ENCODE measurements around the gene CNNM2. TPM values are rescaled to one million over a fixed set of nuclear protein-coding genes. Genes with fewer than 3 reads are reported as not detected.

The CNNM2 gene
- polyA plus RNA-seq, 4 donors: 0.45 to 18.0 (median 2.2) TPM

DNA sequence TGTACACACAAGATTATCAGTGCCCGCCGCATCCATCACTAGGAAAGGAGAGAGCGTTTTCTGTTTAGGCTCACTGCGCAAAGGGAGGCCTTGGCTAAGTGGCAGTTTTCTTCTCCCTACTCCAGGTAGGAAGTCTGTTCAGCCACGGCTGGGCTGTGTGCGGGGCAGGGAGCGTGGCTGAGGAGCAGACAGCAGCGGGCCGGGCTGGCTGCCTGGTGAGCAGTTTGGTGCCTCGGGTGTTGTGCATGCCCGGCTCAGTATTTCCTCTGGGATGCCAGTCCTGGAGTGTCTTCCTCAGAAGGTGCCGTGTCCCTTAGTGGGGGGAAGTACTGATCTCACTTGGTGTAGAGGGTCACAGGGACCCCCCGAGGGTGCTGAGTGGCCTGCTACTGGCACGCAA, 160.6 kb downstream of the CNNM2 start:
- peaks cover 2 to 60% (median 6%) of the 10 kb centered on the region in 3 donors for H3K36me3 ChIP-seq (ENCODE audit: control insufficient read depth in 3 of 3, insufficient read depth in 2 of 3, low read depth in 1 of 3, low read length in 3 of 3)
- no peak overlapping the region for H3K4me3 ChIP-seq (ENCODE audit: low read depth in 1 of 3, low read length in 3 of 3)
- H3K27me3 ChIP-seq (ENCODE audit: control insufficient read depth in 3 of 3, insufficient read depth in 3 of 3, low read length in 3 of 3): no peaks in the 10 kb centered on the region
- 95 to 99% (median 95%) methylated on average over 14 of the region's 14 CpGs for WGBS, 3 donors
- H3K4me1 ChIP-seq (ENCODE audit: control insufficient read depth in 3 of 3, insufficient read depth in 2 of 3, low read depth in 1 of 3, low read length in 2 of 3): no peaks in the 10 kb centered on the region
- DNase-seq (no peak), FAIRE-seq (no peak)
- no peak overlapping the region for H3K27ac ChIP-seq (ENCODE audit: low read depth in 1 of 3, low read length in 2 of 3)
- H3K9me3 ChIP-seq (ENCODE audit: control insufficient read depth in 2 of 2, insufficient read depth in 1 of 2, low read depth in 1 of 2, low read length in 1 of 2): no peaks in the 10 kb centered on the region

DNA sequence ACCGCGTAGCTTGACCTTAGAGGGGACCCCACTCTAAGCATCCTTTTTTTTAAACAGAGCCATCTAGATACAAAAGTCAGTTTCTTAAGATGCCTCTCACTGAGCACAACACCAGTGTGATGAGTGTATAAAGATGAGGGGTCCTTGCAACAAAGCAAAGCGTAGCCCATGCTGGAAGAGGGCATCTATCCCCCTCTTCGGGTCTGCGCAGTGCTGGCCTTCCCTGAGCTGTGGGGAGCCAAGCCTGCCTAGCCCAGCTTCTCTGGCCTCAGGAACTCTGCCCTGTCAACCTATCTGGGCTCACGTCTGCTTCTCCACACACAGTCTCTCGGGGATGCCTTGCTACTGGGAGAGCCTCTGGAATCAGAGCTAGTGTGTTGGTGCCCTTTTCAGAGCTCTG, 161.0 kb downstream of the CNNM2 start:
- 93 to 97% (median 94%) methylated on average over 7 of the region's 7 CpGs for WGBS, 3 donors
- FAIRE-seq (no peak), DNase-seq (no peak)
- Histone ChIP-seq H3K4me1 (ENCODE audit: control insufficient read depth in 3 of 3, insufficient read depth in 2 of 3, low read depth in 1 of 3, low read length in 2 of 3) (no peaks in the 10 kb centered on the region), H3K9me3 (ENCODE audit: control insufficient read depth in 2 of 2, insufficient read depth in 1 of 2, low read depth in 1 of 2, low read length in 1 of 2) (no peaks in the 10 kb centered on the region), H3K36me3 (ENCODE audit: control insufficient read depth in 3 of 3, insufficient read depth in 2 of 3, low read depth in 1 of 3, low read length in 3 of 3) (peaks cover 2 to 62% (median 6%) of the 10 kb centered on the region in 3 donors), H3K4me3 (ENCODE audit: low read depth in 1 of 3, low read length in 3 of 3) (no peak overlapping the region), H3K27ac (ENCODE audit: low read depth in 1 of 3, low read length in 2 of 3) (no peak overlapping the region), H3K27me3 (ENCODE audit: control insufficient read depth in 3 of 3, insufficient read depth in 3 of 3, low read length in 3 of 3) (no peaks in the 10 kb centered on the region)

DNA sequence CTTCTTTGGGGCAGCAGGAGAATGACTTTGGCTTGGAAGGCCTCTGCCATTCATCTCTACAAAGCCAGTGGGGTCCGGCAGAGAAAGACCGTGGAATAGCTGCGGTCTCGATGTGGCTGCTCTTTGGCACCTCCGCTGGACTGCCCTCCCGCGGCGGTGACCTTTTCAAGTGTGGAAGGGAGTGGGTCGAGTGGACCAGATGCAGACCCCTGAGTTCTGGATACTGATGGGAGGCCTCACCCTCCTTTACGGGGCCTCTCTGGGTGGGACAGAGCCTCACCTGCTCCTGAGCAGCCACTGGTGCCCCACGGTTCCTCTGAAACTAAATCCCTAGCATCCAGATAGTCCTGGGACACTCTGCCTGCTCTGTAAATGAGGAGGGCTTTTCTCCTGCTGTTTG, 161.9 kb downstream of the CNNM2 start:
- no peak overlapping the region for H3K27ac ChIP-seq (ENCODE audit: low read depth in 1 of 3, low read length in 2 of 3)
- FAIRE-seq: no peak
- no peak for DNase-seq
- peaks cover 2 to 61% (median 6%) of the 10 kb centered on the region in 3 donors for H3K36me3 ChIP-seq (ENCODE audit: control insufficient read depth in 3 of 3, insufficient read depth in 2 of 3, low read depth in 1 of 3, low read length in 3 of 3)
- no peak overlapping the region for H3K4me3 ChIP-seq (ENCODE audit: low read depth in 1 of 3, low read length in 3 of 3)
- H3K4me1 ChIP-seq (ENCODE audit: control insufficient read depth in 3 of 3, insufficient read depth in 2 of 3, low read depth in 1 of 3, low read length in 2 of 3): no peaks in the 10 kb centered on the region
- WGBS, 3 donors: 88 to 92% (median 89%) methylated on average over 10 to 11 of the region's 11 CpGs
- no peaks in the 10 kb centered on the region for H3K27me3 ChIP-seq (ENCODE audit: control insufficient read depth in 3 of 3, insufficient read depth in 3 of 3, low read length in 3 of 3)
- no peaks in the 10 kb centered on the region for H3K9me3 ChIP-seq (ENCODE audit: control insufficient read depth in 2 of 2, insufficient read depth in 1 of 2, low read depth in 1 of 2, low read length in 1 of 2)

DNA sequence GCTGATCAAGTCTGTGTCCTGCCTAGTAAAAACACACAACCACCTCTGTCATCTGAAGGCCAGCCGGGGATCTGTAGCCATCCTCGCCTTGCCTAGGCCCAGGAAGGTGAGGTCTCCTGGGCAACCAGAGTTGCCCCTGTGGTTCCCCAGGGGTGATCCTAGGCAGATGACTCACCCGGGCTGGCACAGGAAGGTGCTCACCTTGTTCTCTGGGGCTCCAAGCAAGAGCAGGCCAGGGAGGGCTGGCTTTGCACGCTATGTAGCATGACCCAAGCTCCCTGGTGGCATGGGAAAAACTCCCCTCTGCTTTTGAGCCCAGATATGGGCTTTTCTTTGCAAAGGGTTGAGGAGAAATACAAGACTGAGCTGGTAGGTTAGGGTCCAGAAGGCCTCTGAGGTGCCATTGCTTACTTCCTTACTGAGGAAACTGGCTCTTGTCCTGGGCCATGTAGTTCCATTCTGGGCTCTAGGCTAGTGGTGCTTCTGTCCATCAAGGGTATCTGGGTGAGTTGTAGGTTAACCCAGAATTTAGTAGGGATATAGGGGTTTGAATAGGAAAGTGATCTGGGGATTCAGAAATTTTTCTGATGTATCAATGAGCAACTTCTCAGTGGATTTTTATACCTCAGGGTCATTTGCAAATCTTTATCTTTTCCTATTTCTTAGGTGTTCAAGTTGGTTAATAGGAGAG, 162.9 kb downstream of the CNNM2 start:
- H3K4me3 ChIP-seq (ENCODE audit: low read depth in 1 of 3, low read length in 3 of 3): no peak overlapping the region
- no peak for FAIRE-seq
- WGBS, 3 donors: 85 to 91% (median 89%) methylated on average over 4 of the region's 4 CpGs
- H3K4me1 ChIP-seq (ENCODE audit: control insufficient read depth in 3 of 3, insufficient read depth in 2 of 3, low read depth in 1 of 3, low read length in 2 of 3): no peaks in the 10 kb centered on the region
- H3K36me3 ChIP-seq (ENCODE audit: control insufficient read depth in 3 of 3, insufficient read depth in 2 of 3, low read depth in 1 of 3, low read length in 3 of 3): peaks cover 8 to 59% (median 11%) of the 10 kb centered on the region in 3 donors
- no peak for DNase-seq
- H3K9me3 ChIP-seq (ENCODE audit: control insufficient read depth in 2 of 2, insufficient read depth in 1 of 2, low read depth in 1 of 2, low read length in 1 of 2): no peaks in the 10 kb centered on the region
- no peak overlapping the region for H3K27ac ChIP-seq (ENCODE audit: low read depth in 1 of 3, low read length in 2 of 3)
- H3K27me3 ChIP-seq (ENCODE audit: control insufficient read depth in 3 of 3, insufficient read depth in 3 of 3, low read length in 3 of 3): no peaks in the 10 kb centered on the region

DNA sequence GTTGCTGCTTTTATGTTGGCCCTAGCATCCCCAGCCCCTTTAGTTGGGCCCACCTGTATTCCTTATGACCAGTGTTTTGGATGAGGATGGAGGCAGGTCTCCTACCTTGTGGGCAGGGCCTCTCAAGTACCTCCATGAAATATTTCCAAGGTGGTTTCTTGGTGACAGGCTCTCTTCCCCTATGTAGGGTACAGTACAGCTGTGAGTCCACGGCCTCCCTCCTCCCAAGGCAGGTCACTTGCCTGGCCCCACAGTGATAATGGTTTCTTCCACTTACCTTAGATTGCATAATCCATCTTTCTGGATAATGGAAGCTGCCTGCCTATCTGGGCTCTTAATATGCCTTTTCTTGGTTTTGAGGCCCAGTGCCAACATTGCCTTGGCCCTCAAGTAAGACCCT, 164.6 kb downstream of the CNNM2 start:
- Histone ChIP-seq H3K27ac (ENCODE audit: low read depth in 1 of 3, low read length in 2 of 3) (no peak overlapping the region), H3K4me1 (ENCODE audit: control insufficient read depth in 3 of 3, insufficient read depth in 2 of 3, low read depth in 1 of 3, low read length in 2 of 3) (no peaks in the 10 kb centered on the region), H3K4me3 (ENCODE audit: low read depth in 1 of 3, low read length in 3 of 3) (no peak overlapping the region), H3K27me3 (ENCODE audit: control insufficient read depth in 3 of 3, insufficient read depth in 3 of 3, low read length in 3 of 3) (no peaks in the 10 kb centered on the region), H3K36me3 (ENCODE audit: control insufficient read depth in 3 of 3, insufficient read depth in 2 of 3, low read depth in 1 of 3, low read length in 3 of 3) (peaks cover 6 to 46% (median 8%) of the 10 kb centered on the region in 3 donors), H3K9me3 (ENCODE audit: control insufficient read depth in 2 of 2, insufficient read depth in 1 of 2, low read depth in 1 of 2, low read length in 1 of 2) (no peaks in the 10 kb centered on the region)
- WGBS, 3 donors: 93 to 100% (median 93%) methylated on average over 1 of the region's 1 CpG
- DNase-seq: no peak
- no peak for FAIRE-seq

DNA sequence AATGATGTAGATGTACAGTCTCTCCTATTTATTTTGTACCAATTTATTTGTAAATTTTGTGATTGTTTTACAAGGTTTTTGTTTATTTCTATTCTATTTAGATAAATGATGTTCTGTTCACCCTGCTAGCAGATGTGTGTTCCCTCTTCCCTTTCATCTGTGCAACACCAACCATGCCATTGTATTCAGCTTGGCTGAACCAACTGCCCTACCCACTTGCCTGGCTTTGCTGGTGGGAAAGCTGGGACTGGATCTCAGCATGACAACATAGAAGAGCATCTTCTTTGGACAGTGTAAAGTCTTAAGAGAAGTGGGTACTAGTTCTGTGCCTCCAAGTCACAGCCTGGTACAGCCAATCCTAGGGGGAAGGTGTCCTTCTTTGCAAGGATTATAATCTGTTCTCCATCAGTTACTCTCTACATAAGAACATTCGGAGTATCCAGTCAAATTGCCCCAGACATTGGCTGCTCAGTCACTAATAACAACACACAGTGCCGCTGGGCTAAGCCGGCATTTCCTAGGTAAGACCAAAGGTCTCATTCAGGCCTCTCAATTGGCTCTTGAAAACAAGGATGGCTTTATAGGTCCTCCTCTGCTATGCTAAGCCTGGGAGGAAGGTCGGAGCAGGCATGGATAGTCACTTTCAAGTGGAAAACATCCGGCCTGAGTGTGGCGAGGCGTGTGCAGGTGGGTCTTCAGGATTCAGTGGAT, 165.3 kb downstream of the CNNM2 start:
- Histone ChIP-seq H3K36me3 (ENCODE audit: control insufficient read depth in 3 of 3, insufficient read depth in 2 of 3, low read depth in 1 of 3, low read length in 3 of 3) (peaks cover 6 to 39% (median 8%) of the 10 kb centered on the region in 3 donors), H3K4me1 (ENCODE audit: control insufficient read depth in 3 of 3, insufficient read depth in 2 of 3, low read depth in 1 of 3, low read length in 2 of 3) (no peaks in the 10 kb centered on the region), H3K9me3 (ENCODE audit: control insufficient read depth in 2 of 2, insufficient read depth in 1 of 2, low read depth in 1 of 2, low read length in 1 of 2) (no peaks in the 10 kb centered on the region), H3K27ac (ENCODE audit: low read depth in 1 of 3, low read length in 2 of 3) (no peak overlapping the region), H3K27me3 (ENCODE audit: control insufficient read depth in 3 of 3, insufficient read depth in 3 of 3, low read length in 3 of 3) (no peaks in the 10 kb centered on the region), H3K4me3 (ENCODE audit: low read depth in 1 of 3, low read length in 3 of 3) (no peak overlapping the region)
- FAIRE-seq (no peak), DNase-seq (peak; percentile 15 to 37)
- WGBS, 3 donors: 21 to 76% (median 52%) methylated on average over 7 of the region's 7 CpGs

DNA sequence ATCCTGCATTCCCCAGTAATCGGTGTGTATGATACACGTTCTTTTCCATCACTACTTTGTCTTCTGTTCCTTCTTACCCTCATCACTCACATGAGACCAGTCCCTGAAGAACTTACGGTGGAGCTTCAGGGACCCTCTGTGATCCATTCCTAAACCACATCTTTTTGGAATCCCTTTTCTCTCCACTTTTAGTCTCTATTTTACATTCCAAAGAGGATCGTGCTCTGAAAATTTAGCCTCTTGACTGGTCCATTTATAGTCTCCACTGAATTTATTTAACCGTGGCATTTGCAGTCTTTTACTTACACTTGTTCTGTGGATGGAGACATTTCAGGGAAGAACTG, 165.9 kb downstream of the CNNM2 start:
- H3K27ac ChIP-seq (ENCODE audit: low read depth in 1 of 3, low read length in 2 of 3): no peak overlapping the region
- no peak for DNase-seq
- no peak for FAIRE-seq
- WGBS, 3 donors: 77 to 87% (median 86%) methylated on average over 5 of the region's 5 CpGs
- H3K9me3 ChIP-seq (ENCODE audit: control insufficient read depth in 2 of 2, insufficient read depth in 1 of 2, low read depth in 1 of 2, low read length in 1 of 2): no peaks in the 10 kb centered on the region
- H3K36me3 ChIP-seq (ENCODE audit: control insufficient read depth in 3 of 3, insufficient read depth in 2 of 3, low read depth in 1 of 3, low read length in 3 of 3): peaks cover 6 to 35% (median 7%) of the 10 kb centered on the region in 3 donors
- no peaks in the 10 kb centered on the region for H3K27me3 ChIP-seq (ENCODE audit: control insufficient read depth in 3 of 3, insufficient read depth in 3 of 3, low read length in 3 of 3)
- no peaks in the 10 kb centered on the region for H3K4me1 ChIP-seq (ENCODE audit: control insufficient read depth in 3 of 3, insufficient read depth in 2 of 3, low read depth in 1 of 3, low read length in 2 of 3)
- no peak overlapping the region for H3K4me3 ChIP-seq (ENCODE audit: low read depth in 1 of 3, low read length in 3 of 3)

DNA sequence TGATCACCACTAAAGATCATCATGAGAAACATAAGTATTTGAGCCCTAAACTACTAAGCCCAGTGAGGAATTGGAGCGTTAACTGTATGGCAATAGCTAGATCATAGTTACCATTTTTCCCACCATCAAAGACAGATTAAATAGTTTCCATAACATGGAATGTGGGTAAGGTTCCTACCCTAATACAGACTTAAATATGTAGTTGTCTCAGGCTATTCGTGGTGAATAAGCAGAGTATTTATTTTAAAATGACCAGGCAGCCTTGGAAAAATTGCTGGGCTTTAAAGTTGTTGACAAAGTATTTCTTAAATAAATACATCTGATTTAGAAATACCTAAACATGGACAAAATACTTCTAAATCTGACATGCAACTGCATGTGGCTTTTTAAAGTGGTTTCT, 168.2 kb downstream of the CNNM2 start:
- Histone ChIP-seq H3K36me3 (ENCODE audit: control insufficient read depth in 3 of 3, insufficient read depth in 2 of 3, low read depth in 1 of 3, low read length in 3 of 3) (peaks cover 13 to 38% (median 13%) of the 10 kb centered on the region in 3 donors), H3K27ac (ENCODE audit: low read depth in 1 of 3, low read length in 2 of 3) (no peak overlapping the region), H3K9me3 (ENCODE audit: control insufficient read depth in 2 of 2, insufficient read depth in 1 of 2, low read depth in 1 of 2, low read length in 1 of 2) (no peaks in the 10 kb centered on the region), H3K27me3 (ENCODE audit: control insufficient read depth in 3 of 3, insufficient read depth in 3 of 3, low read length in 3 of 3) (no peaks in the 10 kb centered on the region), H3K4me3 (ENCODE audit: low read depth in 1 of 3, low read length in 3 of 3) (no peak overlapping the region), H3K4me1 (ENCODE audit: control insufficient read depth in 3 of 3, insufficient read depth in 2 of 3, low read depth in 1 of 3, low read length in 2 of 3) (no peaks in the 10 kb centered on the region)
- FAIRE-seq (no peak), DNase-seq (no peak)
- WGBS, 3 donors: 74 to 97% (median 91%) methylated on average over 2 of the region's 2 CpGs

Data from small intestine (tissue), 7 donors.